Measurements from ENCODE around the gene TNS4. TPM values are rescaled to one million over a fixed set of nuclear protein-coding genes. Genes with fewer than 3 reads are reported as not detected.

The TNS4 gene
- polyA plus RNA-seq, 2 of the 4 experiments (the other 2 are of a cell fraction), result 24.2 to 73.5 TPM

DNA sequence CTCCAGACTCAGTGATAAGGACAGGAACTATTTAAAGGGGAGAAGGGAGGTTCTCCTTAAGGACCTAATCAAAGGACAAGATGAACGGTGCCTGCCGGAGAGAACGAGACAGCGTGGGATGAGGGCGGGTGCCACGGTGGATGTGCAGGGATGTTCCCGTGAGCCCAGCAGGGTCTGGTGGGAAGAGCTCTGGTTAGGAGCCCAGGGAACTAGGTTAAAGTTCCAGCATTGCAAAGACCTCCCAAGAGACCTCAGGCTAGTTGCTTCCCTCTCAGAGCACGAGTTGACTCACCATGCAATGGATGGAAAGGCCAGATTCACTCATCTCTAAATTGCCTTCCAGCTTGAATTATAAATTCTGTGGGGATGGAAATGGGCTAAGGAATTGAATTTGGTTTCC is 49.2 kb upstream of the TNS4 start:
- WGBS (ENCODE audit: missing lambda C conversion rate), result 66% methylated on average over 8 of the region's 8 CpGs
- Histone ChIP-seq H3K9me3 (no peaks in the 10 kb centered on the region), H3K4me1 (peaks cover 78% of the 10 kb centered on the region), H3K4me2 (peak overlapping the region; percentile 79), H3K27ac (peak overlapping the region; percentile 95 to 99), H3K4me3 (no peak overlapping the region)
- DNase-seq (ENCODE audit: low read depth in 1 of 2, low spot score in 1 of 2) (peak in 1 of 2 experiments; percentile 73), ATAC-seq (no peak), FAIRE-seq (no peak)
- CTCF ChIA-PET, result interaction anchor here (1.2 to 36.6 kb wide), 7 partner anchors 3 to 1098 kb away, joined by 3 to 1144 read pairs (median 11); partner anchors contain the start of genes CCR7 and IGFBP4
- POLR2A ChIA-PET, result interaction anchor here (0.7 to 5.3 kb wide), 15 partner anchors 8 to 1138 kb away, joined by 3 to 114 read pairs (median 8); partner anchors contain the start of genes EIF1 and IGFBP4
- TF ChIP-seq POLR2AphosphoS2 (conservative IDR thresholded peaks at IDR 0.05; ENCODE audit: low read length) (no peak), ZFP36 (IDR thresholded peaks at IDR 0.05; ENCODE audit: borderline replicate concordance, partially characterized antibody) (no peak), MAZ (IDR thresholded peaks at IDR 0.05; ENCODE audit: borderline replicate concordance, low read depth, low read length) (no peak), RAD21 (conservative IDR thresholded peaks at IDR 0.05 in 1 of 2, IDR thresholded peaks at IDR 0.05 in 1 of 2) (no peak), E2F6 (IDR thresholded peaks at IDR 0.05; ENCODE audit: borderline replicate concordance, low read depth) (no peak), HOXB13 (CRISPR knock-in tag; IDR thresholded peaks at IDR 0.05; ENCODE audit: low read depth) (peak; percentile 80; the same call in 1 of the 2 replicates), JUNB (IDR thresholded peaks at IDR 0.05) (no peak), JUN (IDR thresholded peaks at IDR 0.05) (no peak), CEBPB (IDR thresholded peaks at IDR 0.05) (no peak), ZSCAN20 (CRISPR knock-in tag; IDR thresholded peaks at IDR 0.05) (peak; percentile 73), HOXB5 (CRISPR knock-in tag; IDR thresholded peaks at IDR 0.05) (peak; percentile 26; the same call in 1 of the 2 replicates), EP300 (IDR thresholded peaks at IDR 0.05) (no peak), CBX2 (IDR thresholded peaks at IDR 0.05; ENCODE audit: borderline replicate concordance, low read depth) (no peak), NFE2L2 (conservative IDR thresholded peaks at IDR 0.05; ENCODE audit: low read length) (no peak), KDM1A (IDR thresholded peaks at IDR 0.05; ENCODE audit: low read depth) (no peak), SREBF2 (IDR thresholded peaks at IDR 0.05) (no peak), ZC3H11A (IDR thresholded peaks at IDR 0.05) (no peak), ZNF302 (CRISPR knock-in tag; IDR thresholded peaks at IDR 0.05) (no peak), CTCF (IDR thresholded peaks at IDR 0.05) (no peak), EHF (CRISPR knock-in tag; IDR thresholded peaks at IDR 0.05) (0 out of 2 replicates have a peak, but pooled peaks have one; percentile 32), NPAS2 (CRISPR knock-in tag; IDR thresholded peaks at IDR 0.05; ENCODE audit: borderline replicate concordance) (no peak), HOXA7 (CRISPR knock-in tag; IDR thresholded peaks at IDR 0.05) (no peak), RNF2 (IDR thresholded peaks at IDR 0.05; ENCODE audit: borderline replicate concordance, low read depth) (no peak), GATA3 (IDR thresholded peaks at IDR 0.05; ENCODE audit: borderline replicate concordance) (no peak), FOXS1 (CRISPR knock-in tag; IDR thresholded peaks at IDR 0.05) (no peak), MYC (IDR thresholded peaks at IDR 0.05; ENCODE audit: borderline replicate concordance, low read length) (no peak), FOSB (CRISPR knock-in tag; IDR thresholded peaks at IDR 0.05) (peak; percentile 65), MAFK (IDR thresholded peaks at IDR 0.05; ENCODE audit: partially characterized antibody) (no peak), CHD2 (IDR thresholded peaks at IDR 0.05; ENCODE audit: low read length, partially characterized antibody) (no peak), TFCP2L1 (CRISPR knock-in tag; IDR thresholded peaks at IDR 0.05) (peak; percentile 87), HDAC2 (IDR thresholded peaks at IDR 0.05) (no peak), TP53 (CRISPR knock-in tag; IDR thresholded peaks at IDR 0.05) (peak; percentile 54), BHLHE40 (IDR thresholded peaks at IDR 0.05; ENCODE audit: low read depth, low read length) (no peak)
- TF ChIP-seq, protein P1, sequence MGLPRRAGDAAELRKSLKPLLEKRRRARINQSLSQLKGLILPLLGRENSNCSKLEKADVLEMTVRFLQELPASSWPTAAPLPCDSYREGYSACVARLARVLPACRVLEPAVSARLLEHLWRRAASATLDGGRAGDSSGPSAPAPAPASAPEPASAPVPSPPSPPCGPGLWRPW (IDR thresholded peaks at IDR 0.05), result no peak
- TF ChIP-seq, protein P2, sequence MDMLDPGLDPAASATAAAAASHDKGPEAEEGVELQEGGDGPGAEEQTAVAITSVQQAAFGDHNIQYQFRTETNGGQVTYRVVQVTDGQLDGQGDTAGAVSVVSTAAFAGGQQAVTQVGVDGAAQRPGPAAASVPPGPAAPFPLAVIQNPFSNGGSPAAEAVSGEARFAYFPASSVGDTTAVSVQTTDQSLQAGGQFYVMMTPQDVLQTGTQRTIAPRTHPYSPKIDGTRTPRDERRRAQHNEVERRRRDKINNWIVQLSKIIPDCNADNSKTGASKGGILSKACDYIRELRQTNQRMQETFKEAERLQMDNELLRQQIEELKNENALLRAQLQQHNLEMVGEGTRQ (IDR thresholded peaks at IDR 0.05), result no peak
- TF ChIP-seq, protein P3, sequence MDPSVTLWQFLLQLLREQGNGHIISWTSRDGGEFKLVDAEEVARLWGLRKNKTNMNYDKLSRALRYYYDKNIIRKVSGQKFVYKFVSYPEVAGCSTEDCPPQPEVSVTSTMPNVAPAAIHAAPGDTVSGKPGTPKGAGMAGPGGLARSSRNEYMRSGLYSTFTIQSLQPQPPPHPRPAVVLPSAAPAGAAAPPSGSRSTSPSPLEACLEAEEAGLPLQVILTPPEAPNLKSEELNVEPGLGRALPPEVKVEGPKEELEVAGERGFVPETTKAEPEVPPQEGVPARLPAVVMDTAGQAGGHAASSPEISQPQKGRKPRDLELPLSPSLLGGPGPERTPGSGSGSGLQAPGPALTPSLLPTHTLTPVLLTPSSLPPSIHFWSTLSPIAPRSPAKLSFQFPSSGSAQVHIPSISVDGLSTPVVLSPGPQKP (IDR thresholded peaks at IDR 0.05; ENCODE audit: low read depth, low read length), result no peak
- TF ChIP-seq, protein P4, sequence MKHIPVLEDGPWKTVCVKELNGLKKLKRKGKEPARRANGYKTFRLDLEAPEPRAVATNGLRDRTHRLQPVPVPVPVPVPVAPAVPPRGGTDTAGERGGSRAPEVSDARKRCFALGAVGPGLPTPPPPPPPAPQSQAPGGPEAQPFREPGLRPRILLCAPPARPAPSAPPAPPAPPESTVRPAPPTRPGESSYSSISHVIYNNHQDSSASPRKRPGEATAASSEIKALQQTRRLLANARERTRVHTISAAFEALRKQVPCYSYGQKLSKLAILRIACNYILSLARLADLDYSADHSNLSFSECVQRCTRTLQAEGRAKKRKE (CRISPR knock-in tag; IDR thresholded peaks at IDR 0.05; ENCODE audit: low read depth), result peak; percentile 63
- TF ChIP-seq, protein P5, sequence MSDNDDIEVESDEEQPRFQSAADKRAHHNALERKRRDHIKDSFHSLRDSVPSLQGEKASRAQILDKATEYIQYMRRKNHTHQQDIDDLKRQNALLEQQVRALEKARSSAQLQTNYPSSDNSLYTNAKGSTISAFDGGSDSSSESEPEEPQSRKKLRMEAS (IDR thresholded peaks at IDR 0.05), result no peak
